GM23338 (cell line): ENCODE data around the gene RCOR1. TPM values are rescaled to one million over a fixed set of nuclear protein-coding genes. Genes with fewer than 3 reads are reported as not detected.

Source experiments
- ATAC-seq: fragments of 200-7000 bp; cut with Tn5 transposase; 3 replicates; pipeline ENCODE4 v1.9.1; 2020
- DNase-seq: peaks from one replicate; pipeline ENCODE4 v3.0.0-alpha.2; 2015; ENCODE audit warnings: low spot score
- H2AFZ ChIP-seq: fragments of 200-600 bp; sonication (generic); 2 replicates; pipeline ENCODE4 v1.8.0; 2016; ENCODE audit warnings: antibody characterized with exemption, mild to moderate bottlenecking, moderate library complexity
- H3F3A ChIP-seq: fragments of 200-600 bp; sonication (generic); replicated peaks from 2 replicates; pipeline ENCODE4 v1.8.0; 2017; ENCODE audit warnings: antibody characterized with exemption, mixed run types, low read depth
- H3K27ac ChIP-seq: fragments of 200-600 bp; sonication (generic); 2 replicates; pipeline ENCODE4 v1.6.1; 2016; ENCODE audit warnings: low read depth
- H3K27me3 ChIP-seq: fragments of 200-600 bp; sonication (generic); 2 replicates; pipeline ENCODE4 v1.8.0; 2016; ENCODE audit warnings: mild to moderate bottlenecking, mixed run types, moderate library complexity; ENCODE audit not compliant: insufficient read depth
- H3K36me3 ChIP-seq: fragments of 200-600 bp; sonication (generic); 2 replicates; pipeline ENCODE4 v1.8.0; 2016; ENCODE audit warnings: mild to moderate bottlenecking; ENCODE audit not compliant: insufficient read depth
- H3K4me1 ChIP-seq: fragments of 200-600 bp; sonication (generic); 2 replicates; pipeline ENCODE4 v1.8.0; 2016; ENCODE audit warnings: mild to moderate bottlenecking, moderate library complexity; ENCODE audit not compliant: insufficient read depth
- H3K4me2 ChIP-seq: fragments of 200-600 bp; sonication (generic); 2 replicates; pipeline ENCODE4 v1.7.1; 2017; ENCODE audit warnings: mixed run types
- H3K4me3 ChIP-seq: fragments of 200-600 bp; sonication (generic); 2 replicates; pipeline ENCODE4 v1.6.1; 2016; ENCODE audit warnings: mixed run types
- H3K79me2 ChIP-seq: fragments of 200-600 bp; sonication (generic); replicated peaks from 2 replicates; pipeline ENCODE4 v1.8.0; 2017; ENCODE audit warnings: mild to moderate bottlenecking; ENCODE audit not compliant: insufficient read depth
- H3K9me2 ChIP-seq: fragments of 200-600 bp; sonication (generic); 2 replicates; pipeline ENCODE4 v1.8.0; 2017; ENCODE audit not compliant: insufficient read depth
- H4K20me1 ChIP-seq: fragments of 200-600 bp; sonication (generic); replicated peaks from 2 replicates; pipeline ENCODE4 v1.8.0; 2017; ENCODE audit warnings: mild to moderate bottlenecking; ENCODE audit not compliant: insufficient read depth
- H3K27ac Mint-ChIP-seq: 2 replicates; pipeline ENCODE4 v1.8.0; 2020; ENCODE audit warnings: inconsistent platforms, mild to moderate bottlenecking, moderate library complexity, mixed read lengths
- H3K27me3 Mint-ChIP-seq: 3 replicates; pipeline ENCODE4 v1.8.0; 2022; ENCODE audit warnings: low read depth, mild to moderate bottlenecking, moderate library complexity, mixed read lengths, inconsistent platforms; ENCODE audit not compliant: insufficient read depth, poor library complexity
- H3K36me3 Mint-ChIP-seq: 3 replicates; pipeline ENCODE4 v1.8.0; 2021; ENCODE audit warnings: low read depth, mild to moderate bottlenecking, inconsistent platforms, moderate library complexity, mixed read lengths
- H3K4me1 Mint-ChIP-seq: 3 replicates; pipeline ENCODE4 v1.8.0; 2020; ENCODE audit warnings: mild to moderate bottlenecking, inconsistent platforms, mixed read lengths
- H3K4me3 Mint-ChIP-seq: 3 replicates; pipeline ENCODE4 v1.8.0; 2021; ENCODE audit warnings: moderate library complexity, mild to moderate bottlenecking, inconsistent platforms, mixed read lengths
- H3K9me3 Mint-ChIP-seq: 3 replicates; pipeline ENCODE4 v1.8.0; 2020; ENCODE audit warnings: moderate library complexity, mild to moderate bottlenecking, inconsistent platforms, mixed read lengths
- CREB1 ChIP-seq: fragments of 250-450 bp; sonication (Bioruptor Pico); IDR thresholded peaks from 2 replicates; pipeline ENCODE4 v1.5.0; 2020; ENCODE audit warnings: low read depth, mild to moderate bottlenecking, moderate library complexity
- CTCF ChIP-seq, 2 experiments: fragments of 200-600 bp in 1 of 2; sonication (generic) in 1 of 2; conservative IDR thresholded peaks; 2 replicates each; pipeline versions ENCODE4 v1.5.1 to v1.6.1; 2016 to 2017; ENCODE audit warnings: antibody characterized with exemption in 2 of 2, low read depth in 2 of 2, mild to moderate bottlenecking in 2 of 2, moderate library complexity in 1 of 2
- ETS1 ChIP-seq: IDR thresholded peaks from 2 replicates; pipeline ENCODE4 v1.6.1; 2016; ENCODE audit warnings: antibody characterized with exemption
- EZH2 ChIP-seq: fragments of 200-600 bp; sonication (generic); IDR thresholded peaks from one replicate; pipeline ENCODE4 v1.8.0; 2017; ENCODE audit warnings: antibody characterized with exemption, mild to moderate bottlenecking, low read depth; ENCODE audit not compliant: unreplicated experiment
- EZH2phosphoT487 ChIP-seq: fragments of 200-600 bp; sonication (generic); IDR thresholded peaks from one replicate; pipeline ENCODE4 v1.8.1; 2018; ENCODE audit warnings: antibody characterized with exemption; ENCODE audit not compliant: unreplicated experiment
- JUNB ChIP-seq: IDR thresholded peaks from one replicate; pipeline ENCODE4 v1.6.1; 2016; ENCODE audit warnings: antibody characterized with exemption; ENCODE audit not compliant: unreplicated experiment
- NANOG ChIP-seq: IDR thresholded peaks from 2 replicates; pipeline ENCODE4 v1.6.1; 2016; ENCODE audit warnings: antibody characterized with exemption, borderline replicate concordance
- POLR2AphosphoS5 ChIP-seq: IDR thresholded peaks from 2 replicates; pipeline ENCODE4 v1.6.1; 2016; ENCODE audit warnings: antibody characterized with exemption, low read depth
- REST ChIP-seq: IDR thresholded peaks from one replicate; pipeline ENCODE4 v1.6.1; 2018; ENCODE audit warnings: antibody characterized with exemption; ENCODE audit not compliant: unreplicated experiment
- STAT1 ChIP-seq: IDR thresholded peaks from one replicate; pipeline ENCODE4 v1.6.1; 2016; ENCODE audit warnings: antibody characterized with exemption; ENCODE audit not compliant: unreplicated experiment
- ZNF114 ChIP-seq: fragments of 250-450 bp; sonication (Bioruptor Pico); IDR thresholded peaks from 2 replicates; pipeline ENCODE4 v1.5.0; 2020; ENCODE audit warnings: mild to moderate bottlenecking, moderate library complexity
- polyA plus RNA-seq: library from polyadenylated mRNA; unstranded; fragments of >200 nt; fragmentation: Nextera tagmentation; extraction: Ambion mirVana; gene quantifications from 2 replicates; pipeline ENCODE4 v1.2.1, GENCODE V29; 2016
- total RNA-seq: library from RNA; depleted of rRNA; stranded (reverse); fragments of >200 nt; shearing (Covaris generic); gene quantifications from 2 replicates; pipeline ENCODE4 v1.2.3, GENCODE V29; 2014

Gene RCOR1
- total and polyA plus RNA-seq, 2 experiments from 2014 or later, result 7.6 to 26.1 TPM

- H3K4me3 ChIP-seq, result no peak overlapping the region
- no peaks in the 10 kb centered on the region for H3K9me2 ChIP-seq
- ATAC-seq, result no peak
- H3K27me3 ChIP-seq, result no peaks in the 10 kb centered on the region
- Mint-ChIP-seq H3K4me1 (peaks cover 9% of the 10 kb centered on the region), H3K36me3 (no peaks in the 10 kb centered on the region), H3K27me3 (peaks cover 27% of the 10 kb centered on the region), H3K27ac (no peak overlapping the region), H3K4me3 (no peak overlapping the region), H3K9me3 (no peaks in the 10 kb centered on the region; the same call in 2 of the 3 replicates)
- H3K27ac ChIP-seq, result no peak overlapping the region
- H3F3A ChIP-seq, result no peaks in the 10 kb centered on the region
- H2AFZ ChIP-seq, result no peak overlapping the region
- DNase-seq, result no peak
- no peaks in the 10 kb centered on the region for H4K20me1 ChIP-seq
- H3K36me3 ChIP-seq, result no peaks in the 10 kb centered on the region
- no peak for TF ChIP-seq POLR2AphosphoS5
- no peak for TF ChIP-seq ETS1
- no peak for TF ChIP-seq JUNB
- no peak for TF ChIP-seq EZH2phosphoT487
- no peak for TF ChIP-seq EZH2
- no peak for TF ChIP-seq ZNF114 (CRISPR knock-in tag)
- no peak for TF ChIP-seq STAT1
- no peaks in the 10 kb centered on the region for H3K79me2 ChIP-seq
- no peak overlapping the region for H3K4me2 ChIP-seq
- no peaks in the 10 kb centered on the region; the same call in 1 of the 2 replicates for H3K4me1 ChIP-seq
These were observed 176.0 kb downstream of the RCOR1 start for GRCh38 chr14:102768223-102769048.

- H3K4me3 ChIP-seq, result no peak overlapping the region
- ATAC-seq (no peak), DNase-seq (no peak)
- no peaks in the 10 kb centered on the region for H3K27me3 ChIP-seq
- no peak overlapping the region for H3K4me2 ChIP-seq
- no peaks in the 10 kb centered on the region for H3K79me2 ChIP-seq
- H2AFZ ChIP-seq, result no peak overlapping the region
- no peak overlapping the region for H3K27ac ChIP-seq
- no peak overlapping the region for H3K27ac Mint-ChIP-seq
- H3K36me3 ChIP-seq, result no peaks in the 10 kb centered on the region
- TF ChIP-seq REST, result no peak
- no peak for TF ChIP-seq NANOG
- no peak for TF ChIP-seq CTCF (conservative IDR thresholded peaks at IDR 0.05; ENCODE audit: low read depth in 2 of 2)
- TF ChIP-seq STAT1, result no peak
- TF ChIP-seq CREB1, result no peak
- peaks cover 27% of the 10 kb centered on the region for H3K27me3 Mint-ChIP-seq
- H3K4me3 Mint-ChIP-seq, result no peak overlapping the region
- no peaks in the 10 kb centered on the region for H3F3A ChIP-seq
- H3K9me3 Mint-ChIP-seq, result no peaks in the 10 kb centered on the region; the same call in 2 of the 3 replicates
- peaks cover 9% of the 10 kb centered on the region for H3K4me1 Mint-ChIP-seq
- no peaks in the 10 kb centered on the region for H4K20me1 ChIP-seq
- no peaks in the 10 kb centered on the region for H3K9me2 ChIP-seq
- no peaks in the 10 kb centered on the region; the same call in 1 of the 2 replicates for H3K4me1 ChIP-seq
- no peaks in the 10 kb centered on the region for H3K36me3 Mint-ChIP-seq
These were observed 176.5 kb downstream of the RCOR1 start for GRCh38 chr14:102769049-102769327.
